ENCODE data around the gene GLP1R.

GRCh38 chr6:39114704-39115599 is 66.4 kb downstream of the GLP1R start, which contains the start of gene SAYSD1:
- no peak for TF ChIP-seq EZH2 (IDR thresholded peaks at IDR 0.05; ENCODE audit: borderline replicate concordance, insufficient read depth, low read length, poor library complexity, severe bottlenecking)
- no peak for TF ChIP-seq CTCF (IDR thresholded peaks at IDR 0.05; ENCODE audit: poor library complexity, severe bottlenecking)
- TF ChIP-seq POLR2AphosphoS5 (IDR thresholded peaks at IDR 0.05): peak; percentile 92
- TF ChIP-seq REST (IDR thresholded peaks at IDR 0.05; ENCODE audit: borderline replicate concordance): peak; percentile 48

Measured in neural cell (in vitro differentiated cells).